HG03060 (cell line): ENCODE measurements around the gene CCR3.
"Not testable (repeated sequence)": the region's sequence is repeated elsewhere in the genome, so short reads cannot be mapped to it uniquely, and the experiment has no call there.

Experiments used
- ATAC-seq: cut with Tn5 transposase; IDR thresholded peaks from one replicate; pipeline ENCODE4 v1.9.1; 2021; ENCODE audit warnings: low read depth, moderate number of reproducible peaks; ENCODE audit not compliant: unreplicated experiment

CCR3 gene

DNA sequence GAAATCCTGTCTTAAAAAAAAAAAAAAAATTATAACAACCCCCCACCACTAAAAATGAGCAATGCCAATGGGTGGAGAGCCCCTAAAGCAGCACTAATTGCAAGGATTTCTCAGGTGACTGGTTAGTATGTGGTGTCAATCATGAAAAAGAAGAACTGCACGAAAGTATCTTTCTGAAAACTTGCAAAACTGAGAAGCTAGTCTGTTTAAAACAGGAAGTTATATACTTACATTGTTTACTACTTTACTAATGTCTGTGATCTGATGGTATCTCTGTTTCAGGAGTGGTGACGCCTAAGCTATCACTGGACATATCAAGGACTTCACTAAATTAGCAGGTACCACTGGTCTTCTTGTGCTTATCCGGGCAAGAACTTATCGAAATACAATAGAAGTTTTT is at the start of gene CCR3:
CCR3 (plus strand) TSS at position 341 of the 400 bp plus-strand sequence. CDS start 22,699 bp downstream, outside the sequence.
- ATAC-seq, result no peak

- no peak for ATAC-seq
Observed at GRCh38 chr3:46192939-46193338, 49.3 kb upstream of the CCR3 start.

- no peak for ATAC-seq
Observed at GRCh38 chr3:46193436-46193835, 48.8 kb upstream of the CCR3 start.

DNA sequence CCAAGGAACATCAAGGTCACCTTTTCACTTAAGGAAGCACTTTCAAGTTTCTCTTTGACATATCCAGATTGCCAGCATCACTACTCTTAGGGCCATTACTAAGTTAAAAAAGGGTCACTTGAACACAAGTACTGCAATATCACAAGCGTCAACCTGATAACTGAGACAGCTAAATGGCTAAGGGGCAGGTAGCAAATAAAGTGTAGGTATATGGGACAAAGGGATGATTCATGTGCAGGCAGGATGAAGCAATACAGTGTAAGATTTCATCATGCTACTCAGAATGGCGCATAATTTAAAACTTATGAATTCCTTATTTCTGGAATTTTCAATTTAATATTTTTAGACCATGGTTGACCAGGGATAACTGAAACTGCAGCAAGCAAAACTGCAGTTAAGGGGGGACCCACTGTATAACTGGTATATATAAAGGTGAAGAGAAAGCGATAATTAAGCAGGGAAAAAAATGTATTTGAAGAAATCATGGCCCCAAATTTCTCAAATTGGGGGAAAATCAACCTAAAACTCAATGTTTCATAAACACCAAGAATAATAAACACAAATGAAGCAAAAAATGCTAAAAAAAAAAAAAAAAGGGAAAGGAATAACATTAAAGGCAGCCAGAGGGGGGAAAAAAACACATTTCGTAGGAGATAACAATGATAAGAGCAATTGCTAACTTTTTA is 47.2 kb upstream of the CCR3 start:
- ATAC-seq, result no peak

DNA sequence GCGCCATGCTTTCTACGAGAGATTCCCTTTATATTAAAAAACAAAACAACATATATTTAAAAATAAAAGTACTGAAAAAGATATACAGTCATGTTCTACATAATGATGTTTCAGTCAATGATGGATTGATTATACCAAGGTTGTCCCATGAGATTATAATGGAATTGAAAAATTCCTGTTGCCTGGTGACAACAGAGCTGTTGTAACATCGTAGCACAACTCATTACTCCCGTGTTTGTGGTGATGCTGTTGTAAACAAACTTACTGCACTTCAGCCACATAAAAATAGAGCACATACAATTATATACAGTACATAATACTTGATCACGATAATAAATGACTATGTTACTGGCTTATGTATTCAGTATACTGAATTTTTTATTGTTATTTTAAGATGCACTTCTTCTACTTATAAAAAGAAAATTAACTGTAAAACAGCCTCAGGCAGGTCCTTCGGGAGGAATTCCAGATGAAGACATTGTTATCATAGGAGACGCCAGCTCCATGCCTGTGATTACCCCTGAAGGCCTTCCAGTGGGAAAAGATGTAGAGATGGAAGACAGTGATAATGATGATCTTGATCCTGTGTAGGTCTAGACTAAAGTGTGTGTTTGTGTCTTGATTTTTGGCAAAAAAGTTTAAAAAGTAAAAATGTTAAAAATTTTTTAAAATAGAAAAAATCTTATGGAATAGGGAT is 45.9 kb upstream of the CCR3 start:
- no peak for ATAC-seq

DNA sequence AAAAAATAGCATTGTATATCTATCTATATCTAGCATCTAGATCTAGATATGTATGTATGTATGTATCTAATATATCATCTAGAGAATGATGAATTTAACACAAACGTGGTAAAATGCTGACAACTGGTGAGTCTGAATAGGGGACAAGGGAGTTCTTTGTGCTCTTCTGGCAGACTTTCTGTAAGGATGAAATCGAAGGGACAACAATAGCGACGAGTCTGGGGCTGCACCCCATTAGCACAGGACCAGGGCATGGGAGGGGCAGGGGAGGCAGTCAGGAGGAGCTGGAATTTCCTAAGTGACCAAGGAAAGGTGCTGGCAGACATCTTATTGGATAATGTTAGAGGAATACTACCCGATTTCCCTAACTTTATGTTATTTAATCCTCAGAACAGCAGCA is 42.0 kb upstream of the CCR3 start:
- no peak for ATAC-seq

DNA sequence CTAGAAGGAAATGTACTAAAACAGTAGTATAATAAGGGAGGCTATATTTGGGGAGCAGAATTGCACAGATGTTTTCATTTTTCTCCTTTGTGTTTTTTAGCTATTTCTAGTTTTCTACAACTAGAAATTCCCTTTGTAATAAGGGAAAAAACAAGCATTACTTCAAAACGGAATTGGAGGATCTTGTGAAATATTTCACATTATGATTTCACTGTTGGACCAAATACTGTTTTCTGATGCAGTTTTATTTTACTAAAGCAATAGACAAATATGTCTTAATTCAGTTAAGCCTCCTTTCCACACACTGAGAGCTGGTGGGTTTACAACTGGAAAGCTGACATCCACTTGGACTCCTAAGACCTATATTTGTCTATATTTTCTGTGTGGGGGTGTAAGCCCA is 41.5 kb upstream of the CCR3 start:
- ATAC-seq, result no peak

DNA sequence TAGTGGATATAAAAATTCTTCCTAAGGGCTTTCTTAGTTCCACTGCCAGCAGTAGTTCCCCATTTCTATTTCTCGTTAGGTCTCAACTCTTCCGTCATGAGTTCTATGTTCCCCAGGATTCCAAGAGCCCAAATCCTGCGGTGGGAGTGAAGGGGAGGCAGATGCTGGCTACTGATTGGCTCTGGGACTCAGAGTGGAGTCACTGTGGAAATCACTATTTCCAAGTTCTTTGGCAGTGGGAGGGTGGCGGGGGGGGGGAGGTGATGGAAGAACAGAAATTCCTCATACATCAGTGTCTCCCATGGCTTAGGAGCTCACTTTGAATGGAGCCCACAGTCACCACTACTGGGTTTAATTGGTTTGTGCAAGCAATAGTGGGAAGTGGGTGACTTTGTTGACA is 39.7 kb upstream of the CCR3 start:
- ATAC-seq, result no peak

- ATAC-seq, result no peak
Observed at GRCh38 chr3:46203681-46204080, 38.6 kb upstream of the CCR3 start.

GRCh38 chr3:46205286-46205960 is 36.8 kb upstream of the CCR3 start:
- ATAC-seq, result no peak

- ATAC-seq, result no peak
Observed at GRCh38 chr3:46206282-46207015, 35.8 kb upstream of the CCR3 start.

DNA sequence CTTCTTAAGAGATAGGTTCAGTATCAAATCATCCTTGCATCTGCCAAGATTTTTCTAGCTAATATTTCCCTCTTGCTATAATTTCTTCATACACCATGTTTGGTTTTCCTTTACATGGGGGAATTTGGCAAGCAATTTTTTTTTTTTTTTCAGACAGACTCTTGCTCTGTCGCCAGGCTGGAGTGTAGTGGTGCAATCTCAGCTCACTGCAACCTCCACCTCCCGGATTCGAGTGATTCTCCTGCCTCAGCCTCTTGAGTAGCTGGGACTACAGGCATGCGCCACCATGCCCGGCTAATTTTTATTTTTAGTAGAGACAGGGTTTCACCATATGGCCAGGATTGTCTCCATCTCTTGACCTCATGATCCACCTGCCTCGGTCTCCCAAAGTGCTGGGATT is 34.7 kb upstream of the CCR3 start:
- not testable (repeated sequence) for ATAC-seq

DNA sequence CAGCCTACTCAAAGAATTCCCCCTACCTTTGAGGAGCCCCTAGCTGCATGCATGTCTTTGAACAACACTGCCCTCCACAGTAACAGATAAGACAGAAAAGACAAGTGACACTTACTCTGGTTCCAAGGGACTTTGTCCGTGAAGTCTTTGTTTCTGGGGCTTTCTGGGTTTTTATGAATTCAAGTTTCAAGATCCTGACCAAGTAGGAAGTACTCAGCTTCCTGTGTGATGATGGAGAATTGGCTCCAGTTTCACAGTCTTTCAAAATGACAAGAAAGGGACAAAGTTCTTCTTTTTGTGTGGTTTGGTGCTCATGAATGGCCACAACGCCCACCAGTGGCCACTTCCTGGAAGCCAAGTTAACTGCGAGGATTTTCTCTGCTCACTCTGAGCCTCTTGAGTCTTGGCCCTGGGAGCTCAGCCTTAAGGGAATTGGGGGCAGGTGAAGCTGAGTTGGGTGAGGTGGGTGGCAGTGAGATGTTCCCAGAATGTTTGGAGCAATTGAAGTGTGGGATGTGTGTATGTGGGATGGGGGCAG is 34.0 kb upstream of the CCR3 start, which contains the start of gene CCR1:
CCR1 (minus strand) TSS at position 147 of the 538 bp plus-strand sequence. CDS start 4,000 bp downstream, outside the sequence.
- peak; percentile 60 for ATAC-seq

- no peak for ATAC-seq
Observed at GRCh38 chr3:46209053-46209452, 33.2 kb upstream of the CCR3 start.

GRCh38 chr3:46209746-46210470 is 32.4 kb upstream of the CCR3 start:
- no peak for ATAC-seq

- no peak for ATAC-seq
Observed at GRCh38 chr3:46212101-46212500, 30.2 kb upstream of the CCR3 start.

DNA sequence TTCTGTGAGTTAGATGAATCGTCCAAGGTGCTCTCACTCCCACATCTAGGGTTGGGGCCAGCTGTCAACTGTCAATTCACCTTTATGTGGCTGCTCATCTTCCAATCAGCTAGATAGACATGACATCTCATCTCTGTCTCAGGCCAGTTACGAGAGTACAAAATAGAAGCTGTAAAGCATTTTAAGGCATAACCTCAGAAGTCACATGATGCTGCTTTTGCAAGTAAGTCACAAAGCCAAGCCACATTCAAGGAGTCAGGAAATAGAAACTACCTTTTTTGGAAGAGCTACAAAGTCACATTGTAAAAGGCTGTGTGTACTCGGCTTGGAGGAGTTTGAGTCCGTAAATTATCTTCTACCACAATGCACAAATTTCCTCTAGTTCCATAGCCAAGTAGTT is 29.1 kb upstream of the CCR3 start:
- no peak for ATAC-seq

DNA sequence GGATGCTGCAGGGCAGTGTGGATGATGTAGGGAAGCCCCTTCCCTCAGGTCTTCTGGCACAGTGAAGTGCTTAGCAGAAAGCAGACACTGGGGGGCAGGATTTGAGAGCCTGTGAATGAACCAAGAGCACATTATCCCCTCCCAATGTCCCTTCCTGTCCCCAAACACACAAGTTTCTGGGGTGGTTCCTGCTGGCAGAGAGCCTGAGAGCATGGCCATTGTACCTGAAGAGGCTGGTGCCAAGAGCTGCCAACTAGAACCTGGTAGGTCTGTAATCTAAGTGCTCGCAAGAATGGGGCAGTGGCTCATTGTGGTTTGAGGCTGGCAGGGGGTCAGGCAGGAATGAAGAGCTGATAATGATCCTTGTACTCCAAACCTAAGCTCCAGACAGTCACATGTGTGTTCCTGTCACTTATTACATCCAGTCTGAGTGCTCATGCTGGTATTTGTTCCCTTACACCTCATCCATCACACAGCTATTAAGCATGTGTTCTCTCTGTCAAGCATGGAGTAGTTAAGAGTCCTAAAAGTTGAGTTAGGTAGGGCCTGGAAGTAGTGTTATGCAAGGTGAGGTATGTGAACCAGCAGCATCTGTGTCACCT is 27.4 kb upstream of the CCR3 start:
- no peak for ATAC-seq

DNA sequence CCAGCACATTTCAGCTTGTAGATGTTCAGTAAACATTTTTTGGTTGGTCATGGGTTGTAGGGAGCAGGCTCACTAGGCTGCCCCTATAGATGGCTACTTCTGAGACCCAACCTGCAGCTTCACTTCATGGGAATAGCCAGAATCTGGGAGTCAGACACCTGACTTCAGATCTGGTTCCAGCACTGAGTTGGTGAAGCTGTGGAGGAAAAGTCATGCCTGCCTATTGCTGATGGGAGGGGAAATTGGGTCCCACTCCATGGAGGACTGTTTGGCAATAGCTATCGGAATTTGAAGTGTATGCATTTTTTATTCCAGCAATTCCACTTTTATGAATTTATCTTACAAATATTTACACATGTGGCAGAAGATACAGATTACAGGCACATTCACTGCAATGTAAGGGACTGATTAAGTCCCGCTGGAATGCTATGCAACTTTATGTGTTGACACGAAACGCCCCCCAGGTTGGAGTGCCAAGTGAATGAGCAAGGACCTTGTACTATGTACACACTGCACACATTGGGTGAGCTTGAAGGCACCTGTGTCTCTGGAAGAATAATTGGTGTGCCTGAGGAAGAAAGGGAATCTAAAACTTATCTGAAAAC is 26.3 kb upstream of the CCR3 start:
- no peak for ATAC-seq
